Neural progenitor cell (in vitro differentiated cells): ENCODE results near the gene ASTN2. TPM values are rescaled to one million over a fixed set of nuclear protein-coding genes. Genes with fewer than 3 reads are reported as not detected.
A peak's percentile ranks its signal among the peaks of the same experiment; 100 is the strongest.

Experiments
- DNase-seq: peaks from one replicate; pipeline ENCODE4 v3.0.0-alpha.2; 2016; ENCODE audit warnings: low spot score
- H2AFZ ChIP-seq: fragments of 200-600 bp; sonication (generic); replicated peaks from 2 replicates; pipeline ENCODE4 v1.6.1; 2016; ENCODE audit warnings: antibody characterized with exemption
- H3F3A ChIP-seq: fragments of 200-600 bp; sonication (generic); 2 replicates; pipeline ENCODE4 v1.6.1; 2016; ENCODE audit warnings: antibody characterized with exemption, low read depth
- H3K27ac ChIP-seq: fragments of 200-600 bp; sonication (generic); 2 replicates; pipeline ENCODE4 v1.5.1; 2016; ENCODE audit warnings: mild to moderate bottlenecking
- H3K27me3 ChIP-seq: fragments of 200-600 bp; sonication (generic); 2 replicates; pipeline ENCODE4 v1.6.1; 2016; ENCODE audit warnings: mild to moderate bottlenecking, moderate library complexity
- H3K36me3 ChIP-seq: fragments of 200-600 bp; sonication (generic); 2 replicates; pipeline ENCODE4 v1.5.1; 2016
- H3K4me1 ChIP-seq: fragments of 200-600 bp; sonication (generic); 2 replicates; pipeline ENCODE4 v1.6.1; 2016; ENCODE audit warnings: mixed run types
- H3K4me2 ChIP-seq: fragments of 200-600 bp; sonication (generic); 2 replicates; pipeline ENCODE4 v1.6.1; 2016
- H3K4me3 ChIP-seq: fragments of 200-600 bp; sonication (generic); 2 replicates; pipeline ENCODE4 v1.5.1; 2016
- H3K79me2 ChIP-seq: fragments of 200-600 bp; sonication (generic); 2 replicates; pipeline ENCODE4 v1.6.1; 2016; ENCODE audit warnings: low read depth
- H3K9ac ChIP-seq: fragments of 200-600 bp; sonication (generic); 2 replicates; pipeline ENCODE4 v1.6.1; 2016
- H3K9me3 ChIP-seq: fragments of 200-600 bp; sonication (generic); 2 replicates; pipeline ENCODE4 v1.5.1; 2016; ENCODE audit warnings: low read depth
- H4K20me1 ChIP-seq: fragments of 200-600 bp; sonication (generic); 2 replicates; pipeline ENCODE4 v1.6.1; 2016; ENCODE audit warnings: low read depth
- H3K27ac Mint-ChIP-seq: 3 replicates; pipeline ENCODE4 v1.8.0; 2021; ENCODE audit warnings: mixed read lengths
- H3K27me3 Mint-ChIP-seq: 2 replicates; pipeline ENCODE4 v1.8.0; 2022; ENCODE audit warnings: low read depth, mild to moderate bottlenecking, inconsistent platforms, moderate library complexity, mixed read lengths; ENCODE audit not compliant: insufficient read depth
- H3K36me3 Mint-ChIP-seq: 3 replicates; pipeline ENCODE4 v1.8.0; 2021; ENCODE audit warnings: mixed read lengths
- H3K4me1 Mint-ChIP-seq: 3 replicates; pipeline ENCODE4 v1.8.0; 2021; ENCODE audit warnings: mixed read lengths
- H3K4me3 Mint-ChIP-seq: 3 replicates; pipeline ENCODE4 v1.8.0; 2021; ENCODE audit warnings: mild to moderate bottlenecking, moderate library complexity, mixed read lengths
- H3K9me3 Mint-ChIP-seq: 3 replicates; pipeline ENCODE4 v1.8.0; 2020; ENCODE audit warnings: mixed read lengths
- EZH2 ChIP-seq: fragments of 200-600 bp; sonication (generic); IDR thresholded peaks from 2 replicates; pipeline ENCODE4 v1.6.1; 2017; ENCODE audit warnings: antibody characterized with exemption, mild to moderate bottlenecking, moderate library complexity
- EZH2phosphoT487 ChIP-seq: fragments of 200-600 bp; sonication (generic); IDR thresholded peaks from 2 replicates; pipeline ENCODE4 v1.6.1; 2017; ENCODE audit warnings: antibody characterized with exemption
- total RNA-seq: library from RNA; depleted of rRNA; stranded (reverse); fragments of >200 nt; gene quantifications from 2 replicates; pipeline ENCODE4 v1.2.3, GENCODE V29; 2015; ENCODE audit warnings: low replicate concordance
- TF ChIP-seq, protein P1 (sequence below): fragments of 200-600 bp; sonication (generic); IDR thresholded peaks from 2 replicates; pipeline ENCODE4 v1.5.1; 2017; ENCODE audit warnings: antibody characterized with exemption, mild to moderate bottlenecking

The ASTN2 gene
- total RNA-seq, 1 donor from 2014 or later = 8.0 TPM

DNA sequence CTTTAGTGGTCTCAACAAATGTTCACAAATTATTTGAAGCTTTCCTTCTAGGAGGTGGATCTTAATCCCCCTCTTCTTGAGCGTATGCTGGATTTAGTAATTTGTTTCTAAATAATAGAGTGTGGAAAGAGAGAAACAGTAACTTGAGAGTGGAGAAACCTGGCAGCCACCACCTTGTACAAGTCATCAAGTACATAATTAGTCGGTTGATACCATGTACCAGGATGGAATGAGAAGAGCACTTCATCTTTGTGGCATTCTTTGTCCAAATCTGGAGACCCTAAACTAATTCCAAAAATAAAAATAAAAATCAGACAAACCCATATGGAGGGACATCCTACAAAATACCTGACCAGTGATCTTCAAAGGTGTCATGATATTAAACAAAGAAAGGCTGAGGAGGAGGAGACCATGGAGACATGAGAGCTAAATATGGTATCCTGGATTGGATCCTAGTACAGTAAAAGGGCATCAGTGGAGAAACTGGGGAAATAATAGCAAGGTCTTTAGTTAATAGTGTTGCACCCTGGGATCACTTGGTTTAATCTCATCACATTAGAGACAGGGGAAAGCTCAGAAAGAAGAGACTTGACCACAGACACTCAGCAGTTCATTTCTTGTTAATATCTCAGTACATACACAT, 147.9 kb downstream of the ASTN2 start:
- no peaks in the 10 kb centered on the region for H3K36me3 Mint-ChIP-seq

DNA sequence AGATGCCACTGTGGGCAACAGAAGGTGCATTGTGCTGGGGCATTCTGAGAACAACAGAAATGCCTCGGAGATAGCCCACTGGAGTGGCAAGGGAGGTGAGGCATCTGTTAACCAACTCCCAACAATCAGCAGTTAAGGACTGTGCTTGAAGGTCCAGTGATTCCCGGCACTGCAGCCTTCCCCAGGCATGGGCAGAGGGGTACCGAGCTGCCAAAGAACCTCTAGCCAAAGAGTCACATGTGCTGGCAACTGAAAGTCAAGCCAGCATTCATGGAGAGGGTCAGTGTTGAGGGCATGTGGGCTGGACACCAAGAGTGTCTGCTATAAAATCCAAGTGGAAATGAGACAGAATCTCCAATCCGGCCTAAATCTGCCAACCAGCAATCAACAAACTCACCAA, 149.6 kb downstream of the ASTN2 start:
- Mint-ChIP-seq H3K27ac (no peak overlapping the region), H3K27me3 (no peaks in the 10 kb centered on the region), H3K4me1 (no peaks in the 10 kb centered on the region), H3K4me3 (no peak overlapping the region), H3K36me3 (no peaks in the 10 kb centered on the region), H3K9me3 (no peaks in the 10 kb centered on the region)
- Histone ChIP-seq H4K20me1 (no peaks in the 10 kb centered on the region), H3K27ac (no peak overlapping the region), H3K9me3 (no peaks in the 10 kb centered on the region), H3K79me2 (no peaks in the 10 kb centered on the region), H3K4me3 (no peak overlapping the region), H3K4me2 (no peak overlapping the region), H2AFZ (no peak overlapping the region), H3K27me3 (no peaks in the 10 kb centered on the region), H3K36me3 (no peaks in the 10 kb centered on the region), H3F3A (no peaks in the 10 kb centered on the region), H3K4me1 (peaks cover 6% of the 10 kb centered on the region), H3K9ac (no peak overlapping the region)
- TF ChIP-seq EZH2 (no peak), EZH2phosphoT487 (no peak)
- TF ChIP-seq, protein P1, sequence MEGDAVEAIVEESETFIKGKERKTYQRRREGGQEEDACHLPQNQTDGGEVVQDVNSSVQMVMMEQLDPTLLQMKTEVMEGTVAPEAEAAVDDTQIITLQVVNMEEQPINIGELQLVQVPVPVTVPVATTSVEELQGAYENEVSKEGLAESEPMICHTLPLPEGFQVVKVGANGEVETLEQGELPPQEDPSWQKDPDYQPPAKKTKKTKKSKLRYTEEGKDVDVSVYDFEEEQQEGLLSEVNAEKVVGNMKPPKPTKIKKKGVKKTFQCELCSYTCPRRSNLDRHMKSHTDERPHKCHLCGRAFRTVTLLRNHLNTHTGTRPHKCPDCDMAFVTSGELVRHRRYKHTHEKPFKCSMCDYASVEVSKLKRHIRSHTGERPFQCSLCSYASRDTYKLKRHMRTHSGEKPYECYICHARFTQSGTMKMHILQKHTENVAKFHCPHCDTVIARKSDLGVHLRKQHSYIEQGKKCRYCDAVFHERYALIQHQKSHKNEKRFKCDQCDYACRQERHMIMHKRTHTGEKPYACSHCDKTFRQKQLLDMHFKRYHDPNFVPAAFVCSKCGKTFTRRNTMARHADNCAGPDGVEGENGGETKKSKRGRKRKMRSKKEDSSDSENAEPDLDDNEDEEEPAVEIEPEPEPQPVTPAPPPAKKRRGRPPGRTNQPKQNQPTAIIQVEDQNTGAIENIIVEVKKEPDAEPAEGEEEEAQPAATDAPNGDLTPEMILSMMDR = no peak
- no peak for DNase-seq

More for the DNA sequence above, 147.9 kb downstream of the ASTN2 start:
- H3K9me3 Mint-ChIP-seq = no peaks in the 10 kb centered on the region
- Histone ChIP-seq H3K27me3 (no peaks in the 10 kb centered on the region), H3K9me3 (no peaks in the 10 kb centered on the region), H3K4me2 (no peak overlapping the region), H3K79me2 (no peaks in the 10 kb centered on the region), H3F3A (no peaks in the 10 kb centered on the region), H2AFZ (no peak overlapping the region), H3K36me3 (no peaks in the 10 kb centered on the region), H3K9ac (no peak overlapping the region), H4K20me1 (no peaks in the 10 kb centered on the region), H3K4me1 (peaks cover 6% of the 10 kb centered on the region), H3K27ac (no peak overlapping the region), H3K4me3 (no peak overlapping the region)
- no peaks in the 10 kb centered on the region for H3K4me1 Mint-ChIP-seq
- peaks cover 2% of the 10 kb centered on the region for H3K27me3 Mint-ChIP-seq
- TF ChIP-seq EZH2phosphoT487 (no peak), EZH2 (no peak)
- TF ChIP-seq, protein P1 = no peak
- H3K27ac Mint-ChIP-seq = no peak overlapping the region
- no peak overlapping the region for H3K4me3 Mint-ChIP-seq
- DNase-seq = no peak

DNA sequence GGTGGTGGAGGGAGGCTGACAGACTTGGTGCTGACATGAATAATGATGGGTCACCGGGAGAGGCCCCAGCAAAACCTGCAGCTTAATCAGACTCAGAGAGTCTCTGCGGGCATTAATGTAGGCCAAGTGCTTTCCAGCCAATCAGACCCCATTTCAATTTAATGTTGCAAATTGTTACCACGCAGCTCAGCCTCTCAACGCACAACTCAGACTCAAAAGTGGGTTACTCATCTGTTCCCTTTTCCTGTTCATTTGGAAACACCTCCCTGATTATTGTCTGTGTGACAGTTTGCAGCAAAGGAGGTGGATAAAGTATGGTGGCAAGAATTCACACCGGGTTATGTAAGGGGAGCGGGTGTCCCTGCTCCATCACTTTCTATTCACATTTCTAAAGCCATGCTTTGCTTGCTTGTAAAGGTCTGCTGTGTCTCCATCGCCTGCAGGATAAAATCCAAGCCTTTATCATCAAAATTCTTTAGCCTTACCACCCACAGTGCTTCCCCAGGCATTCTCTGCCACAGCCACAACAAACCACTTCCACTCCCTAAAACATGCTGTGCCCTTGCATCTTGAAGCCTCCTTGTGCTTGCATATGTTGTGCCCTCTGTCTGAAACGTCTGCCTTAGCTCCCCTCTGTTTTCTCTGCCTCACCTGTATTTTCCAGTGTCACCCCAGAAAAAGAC, 156.5 kb downstream of the ASTN2 start:
- no peaks in the 10 kb centered on the region for H3F3A ChIP-seq
- no peaks in the 10 kb centered on the region for H3K79me2 ChIP-seq
- H3K27me3 ChIP-seq = no peaks in the 10 kb centered on the region
- Mint-ChIP-seq H3K4me1 (peaks cover 9% of the 10 kb centered on the region), H3K4me3 (no peak overlapping the region), H3K27me3 (no peaks in the 10 kb centered on the region), H3K9me3 (no peaks in the 10 kb centered on the region), H3K36me3 (no peaks in the 10 kb centered on the region), H3K27ac (no peak overlapping the region)
- no peak overlapping the region for H3K9ac ChIP-seq
- no peak for TF ChIP-seq EZH2phosphoT487
- TF ChIP-seq EZH2 = no peak
- TF ChIP-seq, protein P1 = no peak
- peaks cover 8% of the 10 kb centered on the region for H3K4me1 ChIP-seq
- no peak overlapping the region for H3K27ac ChIP-seq
- peak; percentile 11 for DNase-seq
- no peak overlapping the region for H3K4me2 ChIP-seq
- H3K36me3 ChIP-seq = no peaks in the 10 kb centered on the region
- no peaks in the 10 kb centered on the region for H3K9me3 ChIP-seq
- no peaks in the 10 kb centered on the region for H4K20me1 ChIP-seq
- no peak overlapping the region for H3K4me3 ChIP-seq
- H2AFZ ChIP-seq = no peak overlapping the region
